Pulmonary artery endothelial cell (primary cell): ENCODE results near the gene FLCN. TPM values are rescaled to one million over a fixed set of nuclear protein-coding genes. Genes with fewer than 3 reads are reported as not detected.
"Not testable (repeated sequence)": the region's sequence is repeated elsewhere in the genome, so short reads cannot be mapped to it uniquely, and the experiment has no call there.

Experiments used
- DNase-seq: peaks from one replicate; pipeline ENCODE4 v3.0.0-alpha.2; 2011; ENCODE audit warnings: low read depth, low spot score
- total RNA-seq: library from RNA; depleted of rRNA; stranded (reverse); fragments of >200 nt; gene quantifications from 2 replicates; pipeline ENCODE4 v1.2.3, GENCODE V29; 2014

The FLCN gene
- total RNA-seq, 1 donor from 2014 or later: 40.3 TPM

DNA sequence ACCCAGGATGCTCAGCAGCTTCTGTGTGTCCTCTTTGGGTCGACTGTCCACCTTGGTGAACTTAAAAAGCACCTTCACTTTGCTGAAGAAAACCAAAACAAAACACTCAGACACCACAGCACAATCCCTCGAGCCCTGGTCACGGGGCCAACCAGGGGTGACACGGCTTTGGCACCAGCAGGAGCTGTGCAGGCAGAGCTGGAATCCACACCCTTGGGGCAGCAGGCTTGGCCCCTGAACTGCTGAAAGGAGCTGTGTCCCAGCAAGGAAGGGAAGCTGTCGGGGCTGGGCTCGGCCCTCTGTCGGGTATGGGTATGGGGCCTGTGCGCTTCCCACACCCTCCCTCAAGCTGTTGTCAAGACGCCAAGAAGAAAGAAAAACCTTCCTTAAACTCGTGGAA is 23.2 kb downstream of the FLCN start:
- DNase-seq: no peak

- DNase-seq: no peak
These were observed 29.0 kb downstream of the FLCN start for GRCh38 chr17:17207998-17208397.

DNA sequence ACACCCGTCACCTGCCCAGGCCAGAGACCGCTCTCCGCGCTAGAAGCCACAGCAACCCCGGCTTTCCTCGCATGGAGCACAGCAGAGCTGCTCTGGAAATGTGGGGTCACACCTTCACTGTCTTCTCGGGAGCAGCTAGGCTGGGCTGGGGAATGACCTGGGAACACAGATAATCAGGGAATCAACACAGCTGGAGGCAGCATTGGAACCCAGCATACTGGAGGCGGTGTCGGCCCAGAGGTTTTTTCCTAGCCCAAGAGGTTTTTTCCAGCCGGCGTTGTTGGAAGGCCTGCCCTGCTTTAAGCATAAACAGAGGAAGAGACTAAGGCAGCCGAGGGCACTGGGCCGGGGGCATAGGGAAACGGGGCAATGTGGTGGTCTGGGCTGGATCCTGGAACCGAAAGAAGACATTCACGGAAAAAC is 30.0 kb downstream of the FLCN start:
- no peak for DNase-seq

DNA sequence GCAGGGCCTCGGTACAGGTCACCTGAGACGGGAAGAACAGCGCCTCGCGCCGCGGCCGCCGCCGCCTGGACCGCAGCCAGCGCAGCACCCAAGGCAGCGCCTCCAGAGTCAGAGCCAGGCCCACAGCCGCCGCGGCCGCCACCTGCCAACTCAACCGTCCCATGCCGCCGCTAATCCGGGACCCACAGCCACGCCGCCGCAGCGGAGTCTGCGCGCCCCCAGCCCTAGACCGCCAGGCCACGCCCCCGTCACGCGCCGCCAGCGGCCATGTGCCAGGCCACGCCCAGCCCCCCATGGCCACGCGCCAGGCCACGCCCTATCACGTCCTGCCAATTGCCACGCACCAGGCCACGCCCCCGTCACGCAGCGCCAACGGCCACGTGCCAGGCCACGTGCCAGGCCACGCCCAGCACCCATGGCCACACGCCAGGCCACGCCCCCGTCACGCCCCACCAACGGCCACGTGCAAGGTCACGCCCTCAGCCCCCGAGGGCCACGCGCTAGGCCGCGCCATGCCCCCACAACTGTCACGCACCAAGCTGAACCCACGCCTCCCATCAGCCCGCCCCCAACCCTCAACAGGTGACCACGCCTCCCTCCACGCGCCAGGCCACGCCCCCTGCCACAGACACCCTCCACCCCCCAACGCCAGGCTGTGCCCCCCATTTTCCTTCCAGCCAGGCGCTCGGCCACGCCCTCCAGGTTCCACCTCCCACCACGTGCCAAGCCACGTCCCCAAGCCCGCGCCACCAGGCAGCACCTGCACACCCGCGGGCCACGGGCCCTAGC is 30.6 kb downstream of the FLCN start, which contains the start of gene PLD6:
Gene PLD6, minus strand, starts transcription at position 210 of the 789 bp plus-strand sequence. Its CDS starts 47 bp downstream, at position 163.
- peak; percentile 37 for DNase-seq

GRCh38 chr17:17205368-17206123 is 31.4 kb downstream of the FLCN start:
- DNase-seq: no peak

DNA sequence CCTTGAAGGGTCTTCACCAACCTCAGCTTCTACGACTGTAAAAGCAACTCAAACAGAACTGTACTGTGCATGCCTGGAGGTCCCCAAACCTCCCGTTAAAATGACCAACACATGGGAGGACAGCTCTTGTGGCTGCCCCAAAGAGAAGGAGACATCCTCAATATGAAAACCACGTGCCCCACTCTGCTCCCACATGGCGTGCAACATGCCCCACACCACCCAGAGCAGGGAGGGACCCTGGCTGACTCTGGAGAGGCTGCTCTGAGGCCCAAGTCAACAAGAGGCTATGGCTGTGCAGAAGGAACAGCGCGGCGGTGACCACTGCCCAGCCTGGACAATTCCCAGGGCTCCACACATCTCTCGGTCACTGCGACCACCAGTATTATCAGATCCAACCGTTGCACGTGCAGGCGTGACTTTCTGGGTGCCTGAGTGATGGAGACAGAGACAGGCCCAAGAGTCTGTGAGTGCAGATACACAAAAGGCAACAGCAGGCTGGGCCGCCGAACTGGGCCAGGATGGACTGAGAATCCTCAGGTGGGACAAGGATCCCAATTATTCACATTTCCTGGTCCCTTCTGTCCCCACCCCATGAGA is 32.2 kb downstream of the FLCN start:
- no peak for DNase-seq

DNA sequence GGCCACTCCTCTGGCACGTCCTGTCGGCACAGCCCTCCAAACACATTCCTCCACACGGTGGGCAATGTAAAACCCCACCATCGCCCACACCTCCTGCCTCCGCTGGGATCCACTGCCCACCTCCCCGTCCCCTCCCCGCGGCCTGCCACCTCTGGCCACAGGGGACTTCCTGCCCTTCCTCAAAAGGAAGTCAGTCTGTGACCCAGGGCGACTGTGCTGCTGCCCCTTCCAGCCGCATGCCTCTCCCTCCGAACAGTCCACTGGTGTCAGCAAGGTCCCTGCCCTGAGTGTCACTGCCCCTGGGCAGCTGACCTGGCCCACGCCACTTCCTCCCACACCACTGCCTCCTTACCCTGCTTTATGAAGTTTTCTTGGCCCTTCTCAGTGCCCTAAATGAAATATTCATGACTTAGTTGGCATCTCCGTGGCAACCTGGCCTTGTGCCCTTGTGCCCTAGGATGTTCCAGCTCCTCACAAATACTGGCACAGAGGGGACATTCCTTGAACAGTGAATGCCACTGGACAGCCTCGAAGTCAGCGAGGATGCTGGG is 32.9 kb downstream of the FLCN start:
- no peak for DNase-seq

- DNase-seq: no peak
These were observed 33.7 kb downstream of the FLCN start for GRCh38 chr17:17203173-17203730.

DNA sequence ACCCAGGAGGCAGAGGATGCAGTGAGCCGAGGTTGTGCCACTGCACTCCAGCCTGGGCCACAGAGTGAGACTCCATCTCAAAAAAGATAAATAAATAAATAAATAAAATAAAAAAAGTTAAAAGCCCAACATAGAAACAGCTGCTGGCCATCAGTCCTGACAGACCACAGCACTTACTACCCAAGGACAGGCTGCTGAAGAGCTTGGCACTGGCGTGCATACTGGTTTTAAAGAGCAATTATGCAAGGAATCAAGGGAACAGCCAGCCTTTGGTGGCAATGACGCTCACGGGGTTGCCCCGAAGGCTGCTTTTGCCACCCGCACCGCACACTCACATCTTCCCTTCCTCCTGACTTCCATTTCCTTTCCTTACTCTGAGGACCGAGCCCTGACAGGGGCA is 35.1 kb downstream of the FLCN start:
- DNase-seq: no peak

- no peak for DNase-seq
These were observed 35.7 kb downstream of the FLCN start for GRCh38 chr17:17201271-17201670.

- DNase-seq: no peak
These were observed 36.1 kb downstream of the FLCN start for GRCh38 chr17:17200831-17201230.

- DNase-seq: no peak
These were observed 36.7 kb downstream of the FLCN start for GRCh38 chr17:17200311-17200710.

DNA sequence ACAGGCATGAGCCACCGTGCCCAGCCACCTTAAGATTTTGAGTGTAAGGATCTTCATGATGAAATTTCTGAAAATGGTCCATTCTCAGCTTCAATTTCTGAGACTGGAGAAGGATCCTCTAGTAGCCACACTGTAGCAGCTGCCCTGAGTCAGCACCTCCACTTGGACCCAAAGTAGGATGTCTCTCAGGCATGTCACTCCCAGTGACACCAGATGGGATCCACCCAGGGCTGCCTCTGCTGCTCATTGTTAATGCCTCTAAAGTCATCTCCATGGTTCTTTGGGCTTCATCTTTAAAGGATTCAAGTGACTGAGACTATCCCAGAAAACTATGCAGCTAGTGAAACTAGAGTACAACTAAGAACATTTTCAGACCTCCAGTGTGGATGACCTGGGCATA is 38.7 kb downstream of the FLCN start:
- DNase-seq: no peak

GRCh38 chr17:17196776-17197175 is 40.2 kb downstream of the FLCN start:
- no peak for DNase-seq

- not testable (repeated sequence) for DNase-seq
These were observed 41.5 kb downstream of the FLCN start for GRCh38 chr17:17195466-17195865.

- no peak for DNase-seq
These were observed 45.0 kb downstream of the FLCN start for GRCh38 chr17:17191961-17192381.

GRCh38 chr17:17191346-17191792 is 45.6 kb downstream of the FLCN start:
- DNase-seq: peak; percentile 75

DNA sequence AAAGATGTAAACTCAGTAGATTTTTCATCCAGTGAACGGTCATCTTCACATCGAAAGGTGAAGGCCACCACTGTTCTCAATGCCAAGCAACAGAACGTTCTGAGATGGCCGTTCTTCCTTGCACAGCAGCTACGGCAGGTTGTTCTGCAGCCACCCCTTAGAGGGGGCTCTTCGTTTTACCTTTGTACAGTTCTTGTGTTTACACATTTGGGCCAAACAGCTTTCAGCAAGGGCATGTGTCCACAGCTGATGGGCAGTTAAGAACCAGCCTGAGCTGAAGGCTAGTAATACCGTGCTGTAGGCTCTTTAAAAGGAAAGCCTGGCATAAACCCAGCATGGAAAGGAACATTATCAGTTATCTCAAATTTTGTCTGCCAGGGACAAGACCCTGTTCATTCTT is 46.8 kb downstream of the FLCN start:
- no peak for DNase-seq

- DNase-seq: no peak
These were observed 47.4 kb downstream of the FLCN start for GRCh38 chr17:17189559-17189958.

DNA sequence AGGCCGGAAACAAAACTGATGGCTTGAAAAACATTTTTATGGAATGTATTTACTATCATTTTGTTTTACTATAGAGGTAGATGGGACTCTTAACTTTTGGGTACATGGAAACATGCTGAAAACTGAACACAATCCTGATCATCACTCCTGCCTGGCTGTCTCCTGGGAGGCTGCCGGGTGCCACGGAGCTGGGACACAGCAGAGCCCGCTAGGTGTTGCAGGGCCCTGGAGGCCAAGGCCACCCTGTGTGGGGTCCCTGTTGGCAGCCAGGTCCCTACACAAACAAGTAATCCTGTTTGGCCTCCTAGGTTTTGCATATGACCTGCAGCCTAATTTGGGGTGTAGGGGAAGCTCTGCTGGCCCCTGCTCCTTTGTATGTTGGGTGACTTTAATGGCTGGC is 48.4 kb downstream of the FLCN start:
- DNase-seq: no peak
